ENCODE results near the gene SPOCK1. TPM values are rescaled to one million over a fixed set of nuclear protein-coding genes. Genes with fewer than 3 reads are reported as not detected.

Gene SPOCK1
- total RNA-seq, 2 donors from 2014 or later: 2.1 to 8.5 TPM

- DNase-seq: no peak
- Histone ChIP-seq H3K9me3 (no peaks in the 10 kb centered on the region), H3K36me3 (no peaks in the 10 kb centered on the region), H3K4me3 (no peak overlapping the region), H3K27me3 (no peaks in the 10 kb centered on the region), H3K4me1 (no peaks in the 10 kb centered on the region), H3K27ac (no peak overlapping the region), H3K9ac (ENCODE audit: low read depth in 2 of 2, low read length in 2 of 2) (no peak overlapping the region)
- no peak for TF ChIP-seq CTCF (IDR thresholded peaks at IDR 0.05)
- intact Hi-C loops (cut with DNase I): no loop called here
Measured at GRCh38 chr5:137470111-137470920, 28.8 kb downstream of the SPOCK1 start.

GRCh38 chr5:137466889-137467288 lies 32.2 kb downstream of the SPOCK1 start:
- no peak overlapping the region for H3K9ac ChIP-seq (ENCODE audit: low read depth in 2 of 2, low read length in 2 of 2)
- no peak overlapping the region for H3K27ac ChIP-seq
- no peak overlapping the region for H3K4me3 ChIP-seq
- H3K9me3 ChIP-seq: no peaks in the 10 kb centered on the region
- no peaks in the 10 kb centered on the region for H3K36me3 ChIP-seq
- no peak for DNase-seq
- no peaks in the 10 kb centered on the region for H3K27me3 ChIP-seq
- intact Hi-C loops (cut with DNase I): no loop called here
- no peak for TF ChIP-seq CTCF (IDR thresholded peaks at IDR 0.05)
- H3K4me1 ChIP-seq: no peaks in the 10 kb centered on the region

GRCh38 chr5:137465930-137466329 lies 33.2 kb downstream of the SPOCK1 start:
- no peaks in the 10 kb centered on the region for H3K9me3 ChIP-seq
- no peaks in the 10 kb centered on the region for H3K36me3 ChIP-seq
- no peak for DNase-seq
- H3K27me3 ChIP-seq: no peaks in the 10 kb centered on the region
- no peak overlapping the region for H3K4me3 ChIP-seq
- no peaks in the 10 kb centered on the region for H3K4me1 ChIP-seq
- H3K27ac ChIP-seq: no peak overlapping the region
- no peak overlapping the region for H3K9ac ChIP-seq (ENCODE audit: low read depth in 2 of 2, low read length in 2 of 2)
- intact Hi-C loops (cut with DNase I): no loop called here
- no peak for TF ChIP-seq CTCF (IDR thresholded peaks at IDR 0.05)

- no peak overlapping the region for H3K4me3 ChIP-seq
- no peaks in the 10 kb centered on the region for H3K4me1 ChIP-seq
- no peaks in the 10 kb centered on the region for H3K27me3 ChIP-seq
- DNase-seq: no peak
- no peak overlapping the region for H3K27ac ChIP-seq
- no peak for TF ChIP-seq CTCF (IDR thresholded peaks at IDR 0.05)
- no peak overlapping the region for H3K9ac ChIP-seq (ENCODE audit: low read depth in 2 of 2, low read length in 2 of 2)
- no peaks in the 10 kb centered on the region for H3K36me3 ChIP-seq
- no peaks in the 10 kb centered on the region for H3K9me3 ChIP-seq
- intact Hi-C loops (cut with DNase I): no loop called here
Measured at GRCh38 chr5:137462816-137463520, 36.2 kb downstream of the SPOCK1 start.

- intact Hi-C loops (cut with DNase I): no loop called here
- TF ChIP-seq CTCF (IDR thresholded peaks at IDR 0.05): no peak
- Histone ChIP-seq H3K4me1 (no peaks in the 10 kb centered on the region), H3K4me3 (no peak overlapping the region), H3K9me3 (no peaks in the 10 kb centered on the region), H3K36me3 (no peaks in the 10 kb centered on the region), H3K9ac (ENCODE audit: low read depth in 2 of 2, low read length in 2 of 2) (no peak overlapping the region), H3K27me3 (no peaks in the 10 kb centered on the region), H3K27ac (no peak overlapping the region)
- no peak for DNase-seq
Measured at GRCh38 chr5:137462265-137462590, 36.9 kb downstream of the SPOCK1 start.
